ENCODE measurements around the gene MYO1D.

GRCh38 chr17:32878211-32878610 lies 1.3 kb upstream of the MYO1D start:
- TF ChIP-seq JUNB (CRISPR knock-in tag; IDR thresholded peaks at IDR 0.05; ENCODE audit: borderline replicate concordance) (no peak), POLR2AphosphoS5 (IDR thresholded peaks at IDR 0.05; ENCODE audit: low read depth, low read length) (no peak), ZFP36 (IDR thresholded peaks at IDR 0.05; ENCODE audit: borderline replicate concordance, low read depth, low read length, partially characterized antibody) (no peak), ZNF354B (CRISPR knock-in tag; IDR thresholded peaks at IDR 0.05) (no peak), EHMT2 (IDR thresholded peaks at IDR 0.05; ENCODE audit: borderline replicate concordance, low read depth, low read length) (no peak), FOXP4 (CRISPR knock-in tag; IDR thresholded peaks at IDR 0.05) (no peak), PRDM4 (CRISPR knock-in tag; IDR thresholded peaks at IDR 0.05; ENCODE audit: borderline replicate concordance) (no peak), EZH2 (conservative IDR thresholded peaks at IDR 0.05; ENCODE audit: low read depth, low read length) (no peak), POLR2A (IDR thresholded peaks at IDR 0.05; ENCODE audit: insufficient read depth in 1 of 2, low read depth in 2 of 2, low read length in 2 of 2) (no peak), SATB2 (CRISPR knock-in tag; IDR thresholded peaks at IDR 0.05) (no peak)
- TF ChIP-seq, protein P1, sequence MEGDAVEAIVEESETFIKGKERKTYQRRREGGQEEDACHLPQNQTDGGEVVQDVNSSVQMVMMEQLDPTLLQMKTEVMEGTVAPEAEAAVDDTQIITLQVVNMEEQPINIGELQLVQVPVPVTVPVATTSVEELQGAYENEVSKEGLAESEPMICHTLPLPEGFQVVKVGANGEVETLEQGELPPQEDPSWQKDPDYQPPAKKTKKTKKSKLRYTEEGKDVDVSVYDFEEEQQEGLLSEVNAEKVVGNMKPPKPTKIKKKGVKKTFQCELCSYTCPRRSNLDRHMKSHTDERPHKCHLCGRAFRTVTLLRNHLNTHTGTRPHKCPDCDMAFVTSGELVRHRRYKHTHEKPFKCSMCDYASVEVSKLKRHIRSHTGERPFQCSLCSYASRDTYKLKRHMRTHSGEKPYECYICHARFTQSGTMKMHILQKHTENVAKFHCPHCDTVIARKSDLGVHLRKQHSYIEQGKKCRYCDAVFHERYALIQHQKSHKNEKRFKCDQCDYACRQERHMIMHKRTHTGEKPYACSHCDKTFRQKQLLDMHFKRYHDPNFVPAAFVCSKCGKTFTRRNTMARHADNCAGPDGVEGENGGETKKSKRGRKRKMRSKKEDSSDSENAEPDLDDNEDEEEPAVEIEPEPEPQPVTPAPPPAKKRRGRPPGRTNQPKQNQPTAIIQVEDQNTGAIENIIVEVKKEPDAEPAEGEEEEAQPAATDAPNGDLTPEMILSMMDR (CRISPR knock-in tag; IDR thresholded peaks at IDR 0.05) = no peak
- TF ChIP-seq, protein P2, sequence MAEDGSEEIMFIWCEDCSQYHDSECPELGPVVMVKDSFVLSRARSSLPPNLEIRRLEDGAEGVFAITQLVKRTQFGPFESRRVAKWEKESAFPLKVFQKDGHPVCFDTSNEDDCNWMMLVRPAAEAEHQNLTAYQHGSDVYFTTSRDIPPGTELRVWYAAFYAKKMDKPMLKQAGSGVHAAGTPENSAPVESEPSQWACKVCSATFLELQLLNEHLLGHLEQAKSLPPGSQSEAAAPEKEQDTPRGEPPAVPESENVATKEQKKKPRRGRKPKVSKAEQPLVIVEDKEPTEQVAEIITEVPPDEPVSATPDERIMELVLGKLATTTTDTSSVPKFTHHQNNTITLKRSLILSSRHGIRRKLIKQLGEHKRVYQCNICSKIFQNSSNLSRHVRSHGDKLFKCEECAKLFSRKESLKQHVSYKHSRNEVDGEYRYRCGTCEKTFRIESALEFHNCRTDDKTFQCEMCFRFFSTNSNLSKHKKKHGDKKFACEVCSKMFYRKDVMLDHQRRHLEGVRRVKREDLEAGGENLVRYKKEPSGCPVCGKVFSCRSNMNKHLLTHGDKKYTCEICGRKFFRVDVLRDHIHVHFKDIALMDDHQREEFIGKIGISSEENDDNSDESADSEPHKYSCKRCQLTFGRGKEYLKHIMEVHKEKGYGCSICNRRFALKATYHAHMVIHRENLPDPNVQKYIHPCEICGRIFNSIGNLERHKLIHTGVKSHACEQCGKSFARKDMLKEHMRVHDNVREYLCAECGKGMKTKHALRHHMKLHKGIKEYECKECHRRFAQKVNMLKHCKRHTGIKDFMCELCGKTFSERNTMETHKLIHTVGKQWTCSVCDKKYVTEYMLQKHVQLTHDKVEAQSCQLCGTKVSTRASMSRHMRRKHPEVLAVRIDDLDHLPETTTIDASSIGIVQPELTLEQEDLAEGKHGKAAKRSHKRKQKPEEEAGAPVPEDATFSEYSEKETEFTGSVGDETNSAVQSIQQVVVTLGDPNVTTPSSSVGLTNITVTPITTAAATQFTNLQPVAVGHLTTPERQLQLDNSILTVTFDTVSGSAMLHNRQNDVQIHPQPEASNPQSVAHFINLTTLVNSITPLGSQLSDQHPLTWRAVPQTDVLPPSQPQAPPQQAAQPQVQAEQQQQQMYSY (CRISPR knock-in tag; IDR thresholded peaks at IDR 0.05) = no peak

Data from HepG2 (cell line).